Activated CD4-positive, CD25-positive, alpha-beta regulatory T cell treated with anti-CD3 and anti-CD28 coated beads, Interleukin-2, amount 50 U/mL, for 24 hours (primary cell): ENCODE measurements around the gene LYRM1.
"Not testable (repeated sequence)": the region's sequence is repeated elsewhere in the genome, so short reads cannot be mapped to it uniquely, and the experiment has no call there.

Experiments
- ATAC-seq, 2 donors: fragments of 150-1000 bp; cut with Tn5 transposase; one replicate each; pipeline ENCODE4 v1.10.0; 2021; ENCODE audit warnings: mild to moderate bottlenecking in 1 of 2, moderate library complexity in 1 of 2

Gene LYRM1

GRCh38 chr16:20902426-20902825 lies 1.9 kb downstream of the LYRM1 start:
- ATAC-seq = no peak

- ATAC-seq = no peak
Observed at GRCh38 chr16:20903116-20903898, 2.7 kb downstream of the LYRM1 start.

- no peak for ATAC-seq
Observed at GRCh38 chr16:20903899-20904506, 3.4 kb downstream of the LYRM1 start.

GRCh38 chr16:20904507-20905081 lies 4.0 kb downstream of the LYRM1 start:
- no peak for ATAC-seq

GRCh38 chr16:20905576-20905975 lies 5.0 kb downstream of the LYRM1 start:
- no peak for ATAC-seq

GRCh38 chr16:20906341-20907255 lies 6.0 kb downstream of the LYRM1 start:
- ATAC-seq = no peak

GRCh38 chr16:20910781-20911321 lies 10.3 kb downstream of the LYRM1 start:
- peak; percentile 83 to 87 for ATAC-seq

GRCh38 chr16:20911361-20911760 lies 10.8 kb downstream of the LYRM1 start:
- ATAC-seq = peak in 1 of 2 donors; percentile 22

GRCh38 chr16:20916289-20916688 lies 15.7 kb downstream of the LYRM1 start:
- no peak for ATAC-seq

- ATAC-seq = no peak
Observed at GRCh38 chr16:20916942-20917341, 16.4 kb downstream of the LYRM1 start.

GRCh38 chr16:20918486-20919239 lies 18.1 kb downstream of the LYRM1 start:
- no peak for ATAC-seq

GRCh38 chr16:20920091-20920490 lies 19.5 kb downstream of the LYRM1 start:
- no peak for ATAC-seq

- ATAC-seq = no peak
Observed at GRCh38 chr16:20920799-20921198, 20.2 kb downstream of the LYRM1 start.

GRCh38 chr16:20923876-20924275 lies 23.3 kb downstream of the LYRM1 start:
- ATAC-seq = no peak

- no peak for ATAC-seq
Observed at GRCh38 chr16:20925751-20926150, 25.2 kb downstream of the LYRM1 start.

- ATAC-seq = no peak
Observed at GRCh38 chr16:20928774-20929411, 28.3 kb downstream of the LYRM1 start.

- not testable (repeated sequence) for ATAC-seq
Observed at GRCh38 chr16:20929676-20930364, 29.2 kb downstream of the LYRM1 start.

- ATAC-seq = no peak
Observed at GRCh38 chr16:20930365-20930690, 29.8 kb downstream of the LYRM1 start.

GRCh38 chr16:20931066-20931600 lies 30.6 kb downstream of the LYRM1 start:
- ATAC-seq = no peak

- no peak for ATAC-seq
Observed at GRCh38 chr16:20933589-20933988, 33.0 kb downstream of the LYRM1 start.

GRCh38 chr16:20937736-20938135 lies 37.2 kb downstream of the LYRM1 start:
- no peak for ATAC-seq
